HepG2 (cell line): ENCODE measurements around the gene HHATL. TPM values are rescaled to one million over a fixed set of nuclear protein-coding genes. Genes with fewer than 3 reads are reported as not detected.

ENCODE experiments used
- ATAC-seq: fragments of 200-7000 bp; cut with Tn5 transposase; 3 replicates; pipeline ENCODE4 v1.9.1; 2020; ENCODE audit warnings: mild to moderate bottlenecking, moderate library complexity
- BruUV-seq: library from RNA; stranded (reverse); fragments of 400-500 nt; replicated peaks from 2 replicates; lab custom pipeline; 2021; lab: Mats Ljungman, UMichigan
- CTCF ChIA-PET: fragments of 300-600 bp; formaldehyde crosslinking; extraction: SDS; loops from one replicate; lab custom pipeline; 2021; ENCODE audit warnings: low total read pairs, inconsistent platforms, low intra/inter-chr PET ratio; lab: Yijun Ruan, JAX
- POLR2A ChIA-PET: fragments of 350-600 bp; sonication (Branson Sonifier 250); formaldehyde crosslinking; loops from one replicate; lab custom pipeline; 2020; ENCODE audit warnings: antibody characterized with exemption, inconsistent platforms; lab: Yijun Ruan, JAX
- DNase-seq: peaks from one replicate; pipeline ENCODE4 v3.0.0-alpha.2; 2015; ENCODE audit warnings: low spot score
- FAIRE-seq: peaks from 3 replicates; lab custom pipeline; 2011; peaks lifted over from hg19 to GRCh38; lab: Jason Lieb, UNC
- H2AFZ ChIP-seq: one replicate; pipeline ENCODE4 v1.6.1; 2011; ENCODE audit warnings: low read length, inconsistent platforms
- H3K27ac ChIP-seq: fragments of 300-600 bp; 3 replicates; pipeline ENCODE4 v1.8.0; 2011; ENCODE audit warnings: mixed run types, mild to moderate bottlenecking, mixed read lengths, low read length, inconsistent platforms; ENCODE audit not compliant: insufficient read depth; ENCODE audit errors: extremely low read length
- H3K27me3 ChIP-seq, 2 experiments: fragments of 200-600 bp in 1 of 2; 2 replicates in 1 of 2; 3 replicates in 1 of 2; pipeline versions ENCODE4 v1.6.0 to v1.8.0; 2011; ENCODE audit warnings: low read length in 2 of 2, mild to moderate bottlenecking in 2 of 2, moderate library complexity in 2 of 2, inconsistent platforms in 1 of 2; ENCODE audit not compliant: insufficient read depth in 2 of 2, control insufficient read depth in 1 of 2
- H3K36me3 ChIP-seq, 2 experiments: fragments of 200-600 bp in 1 of 2; replicated peaks in 1 of 2; 2 replicates in 1 of 2; 3 replicates in 1 of 2; pipeline versions ENCODE4 v1.5.1 to v1.8.0; 2011; ENCODE audit warnings: low read length in 2 of 2, inconsistent platforms in 1 of 2; ENCODE audit not compliant: insufficient read depth in 2 of 2, control insufficient read depth in 1 of 2
- H3K4me1 ChIP-seq: 2 replicates; pipeline ENCODE4 v1.5.1; 2012; ENCODE audit warnings: low read length, inconsistent platforms; ENCODE audit not compliant: insufficient read depth
- H3K4me2 ChIP-seq: 2 replicates; pipeline ENCODE4 v1.6.0; 2011; ENCODE audit warnings: low read depth, low read length, inconsistent platforms
- H3K4me3 ChIP-seq, 3 experiments: fragments of 200-600 bp in 1 of 3; sonication (generic), shearing (Covaris generic) in 1 of 3; replicated peaks in 1 of 3; 2 replicates each; pipeline ENCODE4 v1.5.1; 2011 to 2016; ENCODE audit warnings: low read length in 3 of 3, inconsistent platforms in 2 of 3, low read depth in 2 of 3, mild to moderate bottlenecking in 2 of 3, control low read depth in 1 of 3, mixed read lengths in 1 of 3; ENCODE audit not compliant: insufficient read depth in 1 of 3
- H3K79me2 ChIP-seq: one replicate; pipeline ENCODE4 v1.6.1; 2011; ENCODE audit warnings: low read length, inconsistent platforms; ENCODE audit not compliant: insufficient read depth
- H3K9ac ChIP-seq: 2 replicates; pipeline ENCODE4 v1.6.0; 2011; ENCODE audit warnings: mild to moderate bottlenecking, low read depth, low read length, inconsistent platforms; ENCODE audit not compliant: insufficient read depth
- H3K9me3 ChIP-seq: 2 replicates; pipeline ENCODE4 v1.5.1; 2012; ENCODE audit warnings: mild to moderate bottlenecking, low read length
- H4K20me1 ChIP-seq: 2 replicates; pipeline ENCODE4 v1.6.0; 2011; ENCODE audit warnings: inconsistent platforms, mild to moderate bottlenecking, low read length, moderate library complexity; ENCODE audit not compliant: insufficient read depth
- HMGXB3 ChIP-seq: sonication (generic); formaldehyde crosslinking; IDR thresholded peaks from 2 replicates; pipeline ENCODE4 v1.4.0; 2020; ENCODE audit warnings: missing genetic modification reagents, borderline replicate concordance
- JARID2 ChIP-seq: sonication (generic); formaldehyde crosslinking; IDR thresholded peaks from 2 replicates; pipeline ENCODE4 v1.8.1; 2023; ENCODE audit warnings: missing genetic modification reagents, inconsistent platforms; ENCODE audit not compliant: insufficient replicate concordance
- KLF13 ChIP-seq: sonication (generic); formaldehyde crosslinking; IDR thresholded peaks from 2 replicates; pipeline ENCODE4 v1.4.0; 2020; ENCODE audit warnings: mild to moderate bottlenecking, missing genetic modification reagents
- RARA ChIP-seq: IDR thresholded peaks from 2 replicates; pipeline ENCODE4 v1.6.1; 2016; ENCODE audit warnings: missing genetic modification reagents, missing compliant biosample characterization
- RARG ChIP-seq: sonication (generic); formaldehyde crosslinking; IDR thresholded peaks from 2 replicates; pipeline ENCODE4 v1.4.0; 2020; ENCODE audit warnings: low read depth, mild to moderate bottlenecking, missing genetic modification reagents
- SIX4 ChIP-seq: sonication (generic); formaldehyde crosslinking; IDR thresholded peaks from 2 replicates; pipeline ENCODE4 v1.4.0; 2020; ENCODE audit warnings: missing genetic modification reagents
- ZNF205 ChIP-seq: IDR thresholded peaks from 2 replicates; pipeline ENCODE4 v1.6.1; 2018; ENCODE audit warnings: missing biosample characterization, missing genetic modification reagents
- ZNF816 ChIP-seq: sonication (generic); formaldehyde crosslinking; IDR thresholded peaks from 2 replicates; pipeline ENCODE4 v1.8.0; 2022; ENCODE audit warnings: missing genetic modification reagents, mild to moderate bottlenecking, borderline replicate concordance
- ZXDC ChIP-seq: sonication (generic); formaldehyde crosslinking; IDR thresholded peaks from 2 replicates; pipeline ENCODE4 v1.5.0; 2020; ENCODE audit warnings: mild to moderate bottlenecking, missing genetic modification reagents
- WGBS: methylation state at CpG from one replicate; pipeline ENCODE4 v1.1.6; 2017; ENCODE audit warnings: low lambda C conversion rate; 5-methylcytosine and 5-hydroxymethylcytosine counted together
- in situ Hi-C: cut with HindIII; loops from 2 replicates; pipeline ENCODE4 v1.10.0; 2017; ENCODE audit warnings: low pct_unique_long_range_greater_than_20kb; ENCODE audit not compliant: extremely low pct_ligation_motif_present
- intact Hi-C: fragments of 100-400 bp; cut with micrococcal nuclease; formaldehyde crosslinking; loops from one replicate; pipeline ENCODE4 v1.10.0; 2022; ENCODE audit not compliant: unreplicated experiment
- polyA plus RNA-seq, 8 experiments: library from polyadenylated mRNA; depleted of rRNA in 3 of 8; stranded (reverse) in 7 of 8; unstranded in 1 of 8; fragments of >200 nt; fragmentation: Illumina TruSeq in 4 of 8; extraction: Trizol in 4 of 8; gene quantifications; 2 replicates each; pipeline versions ENCODE4 v1.2.1 to v1.2.3, GENCODE V29; 2011 to 2016; ENCODE audit warnings: low read depth in 4 of 8, missing spikeins in 1 of 8, mixed read lengths in 1 of 8; ENCODE audit not compliant: insufficient read depth in 1 of 8
- total RNA-seq, 5 experiments: library from RNA; depleted of rRNA; stranded (reverse); fragments of >200 nt; fragmentation: Illumina TruSeq; extraction: Trizol; gene quantifications; 2 replicates each; pipeline ENCODE4 v1.2.3, GENCODE V29; 2016; ENCODE audit warnings: low read depth in 1 of 5

HHATL gene
- total and polyA plus RNA-seq, 2 of the 13 experiments (the other 11 are each of a cell fraction or from before 2014, with no cell fraction given): 0.26 TPM; not detected in 1

GRCh38 chr3:42674146-42674545, 28.5 kb downstream of the HHATL start (continued):
- no peak for TF ChIP-seq SIX4 (CRISPR knock-in tag)

- Histone ChIP-seq H3K27me3 (no peaks in the 10 kb centered on the region), H3K27ac (no peak overlapping the region), H2AFZ (no peak overlapping the region), H3K4me3 (no peak overlapping the region), H3K4me2 (no peak overlapping the region), H3K36me3 (no peaks in the 10 kb centered on the region), H3K79me2 (no peaks in the 10 kb centered on the region), H3K9me3 (no peaks in the 10 kb centered on the region), H4K20me1 (no peaks in the 10 kb centered on the region), H3K9ac (no peak overlapping the region), H3K4me1 (no peaks in the 10 kb centered on the region)
- CTCF ChIA-PET: no interaction called here
- no peak for DNase-seq
- POLR2A ChIA-PET: no interaction called here
- in situ Hi-C loops: no loop called here
- no peak for FAIRE-seq
- intact Hi-C loops: no loop called here
- BruUV-seq: no TSS peak
- TF ChIP-seq ZNF816 (CRISPR knock-in tag) (no peak), ZNF205 (no peak)
- no peak for ATAC-seq
Measured at GRCh38 chr3:42673082-42673481, 29.5 kb downstream of the HHATL start.

GRCh38 chr3:42672515-42672914, 30.1 kb downstream of the HHATL start:
- Histone ChIP-seq H3K79me2 (no peaks in the 10 kb centered on the region), H3K36me3 (no peaks in the 10 kb centered on the region), H3K4me2 (no peak overlapping the region), H3K9me3 (no peaks in the 10 kb centered on the region), H4K20me1 (no peaks in the 10 kb centered on the region), H3K27ac (no peak overlapping the region), H3K9ac (no peak overlapping the region), H3K4me3 (no peak overlapping the region), H3K4me1 (no peaks in the 10 kb centered on the region), H3K27me3 (no peaks in the 10 kb centered on the region), H2AFZ (no peak overlapping the region)
- WGBS: 3% methylated on average over 1 of the region's 1 CpG
- in situ Hi-C loops (no loop called here), intact Hi-C loops (no loop called here)
- ATAC-seq (no peak), FAIRE-seq (no peak), DNase-seq (no peak)
- ChIA-PET CTCF (no interaction called here), POLR2A (no interaction called here)
- no TSS peak for BruUV-seq
- TF ChIP-seq ZXDC (CRISPR knock-in tag) (no peak), JARID2 (CRISPR knock-in tag) (no peak), RARG (CRISPR knock-in tag) (no peak), RARA (CRISPR knock-in tag) (no peak), KLF13 (CRISPR knock-in tag) (no peak), HMGXB3 (CRISPR knock-in tag) (no peak)
